DND-41 (cell line): ENCODE data around the gene EML6.

Experiments
- ATAC-seq: fragments of 200-7000 bp; cut with Tn5 transposase; 3 replicates; pipeline ENCODE4 v1.9.1; 2021; ENCODE audit warnings: low read depth; ENCODE audit not compliant: insufficient read depth
- DNase-seq: peaks from one replicate; pipeline ENCODE4 v3.0.0-alpha.2; 2020
- H2AFZ ChIP-seq: 2 replicates; pipeline ENCODE4 v1.6.0; 2012; ENCODE audit warnings: low read depth, low read length
- H3K27ac ChIP-seq: 2 replicates; pipeline ENCODE4 v1.5.1; 2012; ENCODE audit warnings: low read length, inconsistent platforms
- H3K27me3 ChIP-seq: fragments of 200-600 bp; sonication (generic); 2 replicates; pipeline ENCODE4 v1.6.0; 2012; ENCODE audit warnings: low read length, mild to moderate bottlenecking, inconsistent platforms; ENCODE audit not compliant: insufficient read depth, poor library complexity
- H3K36me3 ChIP-seq: 2 replicates; pipeline ENCODE4 v1.5.1; 2012; ENCODE audit warnings: low read length, inconsistent platforms; ENCODE audit not compliant: insufficient read depth
- H3K4me1 ChIP-seq: 2 replicates; pipeline ENCODE4 v1.5.1; 2012; ENCODE audit warnings: mild to moderate bottlenecking, low read length; ENCODE audit not compliant: insufficient read depth
- H3K4me2 ChIP-seq: 2 replicates; pipeline ENCODE4 v1.6.0; 2012; ENCODE audit warnings: mild to moderate bottlenecking, moderate library complexity, low read length, inconsistent platforms; ENCODE audit not compliant: insufficient read depth
- H3K4me3 ChIP-seq, 2 experiments: fragments of 200-600 bp in 1 of 2; shearing (Covaris generic) in 1 of 2; 2 replicates each; pipeline ENCODE4 v1.5.1; 2012 to 2016; ENCODE audit warnings: inconsistent platforms in 2 of 2, low read length in 2 of 2, mild to moderate bottlenecking in 2 of 2, low read depth in 1 of 2, moderate library complexity in 1 of 2
- H3K79me2 ChIP-seq: 2 replicates; pipeline ENCODE4 v1.6.0; 2012; ENCODE audit warnings: low read length, inconsistent platforms; ENCODE audit not compliant: insufficient read depth
- H3K9ac ChIP-seq: 2 replicates; pipeline ENCODE4 v1.6.0; 2012; ENCODE audit warnings: low read depth, mild to moderate bottlenecking, inconsistent platforms, low read length, moderate library complexity
- H3K9me3 ChIP-seq: 2 replicates; pipeline ENCODE4 v1.5.1; 2012; ENCODE audit warnings: low read length, moderate library complexity, mild to moderate bottlenecking, inconsistent platforms; ENCODE audit not compliant: insufficient read depth, severe bottlenecking
- H4K20me1 ChIP-seq: 2 replicates; pipeline ENCODE4 v1.6.0; 2012; ENCODE audit warnings: low read length; ENCODE audit not compliant: insufficient read depth
- CTCF ChIP-seq: IDR thresholded peaks from 2 replicates; pipeline ENCODE4 v1.5.1; 2012; ENCODE audit warnings: borderline replicate concordance, low read length, moderate library complexity, mild to moderate bottlenecking; ENCODE audit not compliant: poor library complexity, severe bottlenecking; ENCODE audit errors: extremely low read depth
- EZH2 ChIP-seq: IDR thresholded peaks from 3 replicates; pipeline ENCODE4 v1.6.1; 2012; ENCODE audit warnings: borderline replicate concordance, low read depth, mild to moderate bottlenecking, moderate library complexity, low read length, inconsistent platforms; ENCODE audit not compliant: severe bottlenecking

EML6 gene

GRCh38 chr2:54912893-54913292 is 189.4 kb downstream of the EML6 start:
- no peak for DNase-seq
- H3K4me1 ChIP-seq: no peaks in the 10 kb centered on the region
- no peaks in the 10 kb centered on the region for H3K27me3 ChIP-seq
- H3K27ac ChIP-seq: no peak overlapping the region
- no peak overlapping the region for H2AFZ ChIP-seq
- TF ChIP-seq CTCF: no peak
- TF ChIP-seq EZH2: no peak
- no peaks in the 10 kb centered on the region for H4K20me1 ChIP-seq
- no peak overlapping the region for H3K4me3 ChIP-seq
- no peaks in the 10 kb centered on the region for H3K36me3 ChIP-seq
- ATAC-seq: no peak
- no peak overlapping the region for H3K4me2 ChIP-seq
- H3K9me3 ChIP-seq: no peaks in the 10 kb centered on the region
- no peak overlapping the region for H3K9ac ChIP-seq
- H3K79me2 ChIP-seq: no peaks in the 10 kb centered on the region

- TF ChIP-seq CTCF: no peak
- TF ChIP-seq EZH2: no peak
Measured at GRCh38 chr2:54914637-54915036, 191.2 kb downstream of the EML6 start.

GRCh38 chr2:54915101-54915500 is 191.6 kb downstream of the EML6 start:
- Histone ChIP-seq H4K20me1 (no peaks in the 10 kb centered on the region), H3K9me3 (no peaks in the 10 kb centered on the region), H3K9ac (no peak overlapping the region), H2AFZ (no peak overlapping the region), H3K27ac (no peak overlapping the region), H3K4me2 (no peak overlapping the region), H3K79me2 (no peaks in the 10 kb centered on the region), H3K27me3 (no peaks in the 10 kb centered on the region), H3K36me3 (no peaks in the 10 kb centered on the region), H3K4me3 (no peak overlapping the region), H3K4me1 (no peaks in the 10 kb centered on the region)
- no peak for TF ChIP-seq CTCF
- no peak for TF ChIP-seq EZH2
- no peak for DNase-seq
- no peak for ATAC-seq

More at GRCh38 chr2:54914637-54915036, 191.2 kb downstream of the EML6 start:
- H2AFZ ChIP-seq: no peak overlapping the region
- H3K4me2 ChIP-seq: no peak overlapping the region
- DNase-seq: no peak
- no peak for ATAC-seq
- H3K9me3 ChIP-seq: no peaks in the 10 kb centered on the region
- no peaks in the 10 kb centered on the region for H3K27me3 ChIP-seq
- H3K4me3 ChIP-seq: no peak overlapping the region
- no peak overlapping the region for H3K27ac ChIP-seq
- H3K4me1 ChIP-seq: no peaks in the 10 kb centered on the region
- H3K9ac ChIP-seq: no peak overlapping the region
- no peaks in the 10 kb centered on the region for H4K20me1 ChIP-seq
- H3K79me2 ChIP-seq: no peaks in the 10 kb centered on the region
- no peaks in the 10 kb centered on the region for H3K36me3 ChIP-seq

GRCh38 chr2:54916637-54917036 is 193.2 kb downstream of the EML6 start:
- ATAC-seq (no peak), DNase-seq (no peak)
- Histone ChIP-seq H3K4me2 (no peak overlapping the region), H3K9me3 (peaks cover 2% of the 10 kb centered on the region), H3K9ac (no peak overlapping the region), H4K20me1 (no peaks in the 10 kb centered on the region), H3K27me3 (no peaks in the 10 kb centered on the region), H2AFZ (no peak overlapping the region), H3K27ac (no peak overlapping the region), H3K36me3 (no peaks in the 10 kb centered on the region), H3K79me2 (no peaks in the 10 kb centered on the region), H3K4me3 (no peak overlapping the region), H3K4me1 (no peaks in the 10 kb centered on the region)
- TF ChIP-seq CTCF (no peak), EZH2 (no peak)
